Ecto neural progenitor cell (in vitro differentiated cells): ENCODE results near the gene PROB1.
"Not testable (repeated sequence)": the region's sequence is repeated elsewhere in the genome, so short reads cannot be mapped to it uniquely, and the experiment has no call there.

Experiments
- DNase-seq: peaks from one replicate; pipeline ENCODE4 v3.0.0-alpha.2; 2018; ENCODE audit warnings: low spot score

PROB1 gene

DNA sequence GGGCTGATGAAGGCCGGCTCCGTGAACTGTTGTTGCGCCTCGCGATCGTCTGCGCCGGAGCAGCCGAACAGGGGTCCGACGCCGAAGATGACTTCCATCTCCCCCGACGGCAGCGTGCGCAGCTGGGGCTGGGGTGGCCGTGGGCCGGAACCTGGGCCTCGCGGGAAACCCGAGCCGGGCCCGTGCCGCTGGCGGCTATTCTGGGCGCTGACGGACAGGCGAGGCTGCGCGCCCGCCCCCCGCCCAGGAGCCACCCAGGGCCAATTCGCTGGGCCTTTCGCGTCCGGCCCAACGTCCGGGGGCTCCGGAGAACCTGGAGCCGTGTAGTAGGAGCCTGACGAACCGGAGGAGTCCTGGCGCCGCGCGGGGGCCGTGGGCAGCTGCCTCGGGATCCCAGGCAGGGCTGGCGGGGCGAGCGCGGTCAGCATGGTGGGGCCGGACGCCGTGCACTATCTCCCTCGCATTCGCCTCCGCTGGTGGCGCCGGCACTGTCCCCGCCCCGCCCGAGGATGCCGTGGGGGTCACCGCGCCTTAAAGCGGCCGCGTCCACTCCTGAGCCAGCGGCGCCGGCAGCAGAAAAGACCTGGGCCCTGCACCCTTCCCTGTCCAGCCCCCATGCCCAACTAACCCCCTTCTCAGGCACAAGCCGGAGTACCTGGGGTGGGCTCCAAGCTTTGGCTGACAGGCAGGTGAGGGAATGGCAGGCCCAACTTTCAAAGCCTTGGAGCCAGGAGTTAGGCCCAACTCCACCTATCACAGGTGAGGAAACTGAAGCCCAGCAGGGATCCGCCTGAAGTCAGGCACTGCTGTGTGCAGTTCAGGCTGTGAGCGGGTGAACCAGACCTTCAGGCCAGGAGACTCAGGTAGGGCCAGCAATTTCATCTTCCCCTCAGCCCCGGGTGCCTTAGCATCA lies at the start of gene PROB1:
PROB1 (minus strand) TSS at position 451 of the 913 bp plus-strand sequence; CDS start at position 428, 23 bp downstream.
- DNase-seq: no peak

GRCh38 chr5:139443831-139444453 lies 49.0 kb upstream of the PROB1 start:
- no peak for DNase-seq

- not testable (repeated sequence) for DNase-seq
These were observed 45.5 kb upstream of the PROB1 start for GRCh38 chr5:139440416-139440815.

GRCh38 chr5:139439013-139439903 lies 44.4 kb upstream of the PROB1 start, which contains the start of gene DNAJC18:
TSS of gene DNAJC18 (minus strand) at chr5:139439525. CDS start at chr5:139439445, 80 bp downstream.
- DNase-seq: peak; percentile 96

- no peak for DNase-seq
These were observed 43.8 kb upstream of the PROB1 start for GRCh38 chr5:139438707-139439012.

GRCh38 chr5:139435676-139436075 lies 40.8 kb upstream of the PROB1 start:
- DNase-seq: no peak

DNA sequence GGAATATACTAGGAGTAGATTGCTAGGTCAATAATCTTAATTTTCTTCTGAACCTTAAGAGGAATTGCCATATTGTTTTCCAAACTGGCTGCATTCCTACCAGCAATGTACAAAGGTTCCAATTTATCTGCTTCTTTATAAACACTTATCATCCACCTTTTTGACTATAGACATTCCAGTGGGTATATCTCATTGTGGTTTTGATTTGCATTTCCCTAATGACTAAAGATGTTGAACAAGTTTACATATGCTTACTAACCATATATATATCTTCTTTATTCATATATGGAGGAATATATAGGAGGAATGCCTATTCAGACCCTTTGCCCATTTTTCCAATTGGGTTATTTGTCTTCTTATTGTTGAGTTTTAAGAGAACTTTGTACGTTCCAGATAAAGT lies 36.8 kb upstream of the PROB1 start:
- DNase-seq: no peak

DNA sequence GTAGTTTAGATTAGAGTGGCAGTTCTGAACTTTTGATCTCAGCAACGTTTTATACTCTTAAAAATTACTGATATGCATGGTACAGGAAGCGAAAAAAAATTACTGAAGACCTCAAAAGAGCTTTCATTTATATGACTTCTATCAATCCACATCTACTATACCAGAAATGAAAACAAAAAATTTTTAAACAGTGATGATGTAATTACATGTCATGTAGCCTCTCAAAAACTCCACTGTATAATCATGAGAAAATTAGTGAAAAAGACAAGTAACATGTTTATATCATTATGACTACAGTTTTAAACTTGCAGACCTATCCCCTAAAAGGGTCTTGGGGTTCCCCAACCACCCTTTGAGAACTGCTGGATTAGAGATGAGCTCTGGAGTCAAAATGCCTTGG lies 35.1 kb upstream of the PROB1 start:
- DNase-seq: no peak

GRCh38 chr5:139426203-139426885 lies 31.4 kb upstream of the PROB1 start:
- DNase-seq: no peak

DNA sequence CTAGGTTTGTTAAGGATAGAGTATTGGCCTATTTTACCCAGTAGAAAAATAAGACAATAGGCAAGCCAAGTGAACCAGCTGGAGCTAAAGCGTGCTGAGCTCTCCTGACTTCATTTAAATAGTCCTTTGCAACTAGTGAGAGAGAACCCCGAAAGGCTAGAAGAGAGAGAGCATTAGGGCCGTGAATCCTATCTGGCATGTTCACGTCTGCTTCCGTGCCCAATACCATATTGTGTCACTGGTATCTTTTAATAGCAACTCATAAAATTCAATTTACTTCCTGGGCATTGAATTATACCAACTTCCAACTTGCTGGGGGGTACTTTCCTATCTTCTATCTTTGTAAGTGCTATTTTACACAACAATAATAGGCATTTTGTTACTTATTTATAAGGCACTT lies 30.6 kb upstream of the PROB1 start:
- DNase-seq: no peak

GRCh38 chr5:139422307-139422893 lies 27.5 kb upstream of the PROB1 start:
- no peak for DNase-seq

DNA sequence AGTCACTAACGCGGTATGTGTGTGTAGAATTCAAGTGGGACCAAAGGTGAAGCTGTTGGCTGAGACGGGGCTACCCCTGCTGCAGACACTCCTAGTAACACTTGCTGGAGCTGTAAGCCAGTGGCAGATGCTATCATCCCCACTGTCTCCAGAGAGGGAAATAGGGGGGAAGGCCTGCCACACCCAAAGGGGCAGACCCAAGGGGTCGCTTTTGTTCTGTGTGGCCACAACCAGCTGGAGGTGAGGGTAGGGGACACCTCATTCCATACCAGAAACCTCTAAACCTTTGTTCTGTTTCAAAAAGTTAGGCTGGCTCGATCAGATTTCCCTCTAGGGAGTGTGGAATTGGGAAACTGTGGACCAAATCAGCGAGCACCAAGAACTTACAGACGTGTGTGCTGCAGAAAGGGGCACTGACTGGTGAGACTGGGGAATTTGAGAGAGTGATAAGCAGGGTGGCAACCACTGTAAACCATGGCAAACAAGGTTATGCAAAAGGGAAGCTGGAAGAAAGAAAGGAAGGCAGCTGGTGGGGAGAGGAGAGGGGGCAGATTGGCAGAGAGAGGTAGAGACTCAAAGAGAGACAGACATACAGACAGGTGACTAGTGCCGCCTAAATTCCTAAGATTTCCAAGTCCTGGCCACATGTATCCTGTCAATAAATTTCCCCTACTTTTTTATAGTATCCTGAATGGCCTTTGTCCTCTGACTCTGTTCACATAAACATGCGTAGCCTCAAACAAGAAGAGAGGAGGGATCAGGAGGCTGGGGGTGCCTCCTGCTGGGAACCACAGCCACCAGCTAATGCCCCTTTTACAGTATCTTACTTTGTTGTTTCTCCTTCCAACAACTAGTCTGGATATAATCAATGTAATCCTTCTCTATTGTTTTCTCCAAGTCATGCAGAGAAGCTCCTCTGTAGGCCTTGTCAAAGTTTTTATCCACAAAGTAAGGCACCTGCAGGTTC lies 24.6 kb upstream of the PROB1 start:
- no peak for DNase-seq

DNA sequence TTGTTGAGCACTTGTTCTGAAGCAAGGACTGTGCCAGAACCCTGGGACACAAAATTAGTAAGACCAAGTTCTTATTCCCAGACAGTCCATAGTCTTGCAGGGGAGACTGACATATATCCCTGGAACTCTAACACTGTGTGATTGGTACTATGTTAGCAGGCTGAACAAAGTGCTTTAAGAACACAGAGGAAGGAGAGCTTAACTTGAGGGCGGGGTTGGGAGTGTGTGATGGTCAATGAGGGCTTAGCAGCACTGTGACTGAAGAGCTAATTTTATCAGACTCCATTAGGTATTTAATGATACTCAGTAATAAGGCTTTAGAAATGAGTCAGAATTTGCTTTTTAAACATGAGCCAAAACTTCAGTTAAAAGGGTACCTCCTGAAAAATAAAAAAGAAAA lies 23.9 kb upstream of the PROB1 start:
- DNase-seq: no peak

- DNase-seq: no peak
These were observed 22.3 kb upstream of the PROB1 start for GRCh38 chr5:139417214-139417613.

DNA sequence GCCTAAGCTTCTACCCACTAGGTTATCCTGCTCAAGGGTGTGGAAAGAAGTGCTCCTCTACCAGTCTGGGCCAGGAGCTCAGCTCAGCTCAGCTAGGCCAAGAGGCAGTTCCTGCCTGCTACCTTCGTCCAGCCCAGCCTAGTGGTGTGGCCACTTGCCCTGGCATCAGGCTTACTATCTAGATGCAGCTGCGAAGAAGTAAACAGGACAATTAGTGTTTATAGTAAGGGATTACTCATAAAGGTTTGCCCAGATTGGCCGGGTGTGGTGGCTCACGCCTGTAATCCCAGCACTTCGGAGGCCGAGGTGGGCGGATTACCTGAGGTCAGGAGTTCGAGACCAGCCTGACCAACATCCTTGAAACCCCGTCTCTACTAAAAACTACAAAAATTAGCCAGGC lies 21.7 kb upstream of the PROB1 start:
- DNase-seq: no peak

GRCh38 chr5:139415869-139416268 lies 21.0 kb upstream of the PROB1 start:
- no peak for DNase-seq

DNA sequence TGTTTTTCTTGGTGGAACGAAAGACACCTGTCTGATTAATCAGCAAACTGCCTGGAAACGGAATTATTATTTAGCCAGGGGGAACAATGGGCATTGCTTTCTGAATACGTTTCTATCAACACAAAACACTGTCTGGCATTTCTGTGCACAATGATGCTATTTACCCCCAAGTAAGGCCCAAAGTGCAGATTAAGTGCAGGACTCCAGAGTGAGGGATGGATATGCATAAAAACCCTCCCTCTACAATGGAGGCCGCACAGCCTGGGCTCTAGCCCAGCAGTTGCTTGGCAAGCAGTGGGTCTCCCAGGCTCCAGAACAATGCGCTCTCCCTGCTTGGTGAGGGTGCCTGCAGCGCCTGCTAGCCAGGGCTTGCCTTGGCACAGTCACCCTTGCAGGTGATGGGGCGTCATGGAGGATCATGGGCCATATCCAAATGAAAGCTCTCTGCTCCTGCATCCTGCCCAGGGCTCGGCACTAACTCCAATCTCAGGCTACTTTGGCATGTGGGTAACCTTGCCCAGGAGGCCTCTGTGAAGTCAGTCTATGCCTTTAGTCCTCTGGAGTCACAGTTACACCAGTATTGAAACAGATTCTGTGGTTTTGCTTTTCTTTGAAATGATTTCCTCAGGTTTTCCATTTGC lies 20.4 kb upstream of the PROB1 start:
- DNase-seq: no peak

DNA sequence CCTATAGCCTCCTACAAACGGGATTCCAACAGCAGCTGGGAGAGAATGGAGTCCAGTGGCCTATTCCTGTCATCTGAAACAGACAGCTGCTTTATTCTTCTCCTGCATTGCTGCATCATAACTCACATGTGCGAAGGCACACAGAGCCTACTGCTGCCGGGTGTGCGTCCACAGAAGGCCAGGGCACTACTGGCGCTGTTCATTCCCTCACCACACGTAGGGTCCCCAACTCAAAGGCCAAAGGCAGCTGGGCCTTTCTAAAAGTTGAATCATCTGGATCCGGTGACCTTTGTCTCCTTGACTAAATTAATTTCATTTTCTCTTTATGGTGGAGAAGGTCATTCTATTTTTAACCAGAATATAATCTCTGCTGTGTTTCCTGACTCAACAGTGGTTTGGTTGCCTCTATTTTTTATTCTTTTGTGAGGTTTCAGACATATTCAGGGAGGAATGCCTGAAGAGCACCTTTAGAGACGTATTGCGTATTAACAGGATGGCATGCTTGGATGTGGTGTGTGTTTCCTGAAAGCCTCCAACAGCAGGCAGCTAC lies 19.8 kb upstream of the PROB1 start:
- DNase-seq: no peak

- no peak for DNase-seq
These were observed 19.1 kb upstream of the PROB1 start for GRCh38 chr5:139413963-139414362.

DNA sequence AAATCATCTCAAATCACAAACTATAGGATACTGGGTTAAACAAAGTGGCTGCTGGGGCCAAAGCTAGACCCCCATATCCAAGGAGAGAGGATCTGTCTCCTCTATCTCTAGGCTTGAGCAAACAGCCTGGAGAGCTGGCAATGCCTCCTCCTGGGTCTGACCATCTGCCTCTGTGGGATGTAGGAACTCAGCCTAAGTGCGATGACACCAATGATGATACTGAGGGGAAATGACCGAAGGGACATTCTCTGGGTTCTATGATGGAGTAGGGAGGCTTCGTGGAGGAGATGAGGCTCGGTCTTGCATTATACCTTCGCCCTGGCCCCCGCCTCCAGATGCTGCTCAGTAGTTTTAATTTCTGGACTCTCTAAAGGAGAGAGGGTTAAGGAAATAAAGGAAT lies 18.2 kb upstream of the PROB1 start:
- DNase-seq: no peak
